Stimulated activated naive CD8-positive, alpha-beta T cell treated with anti-CD3 and anti-CD28 coated beads, Interleukin-15, Interleukin-2, amounts not matched to agents 100 U/mL and 50 U/mL, for 24 hours (primary cell): Measurements from ENCODE around the gene MPP7.
"Not testable (repeated sequence)": the region's sequence is repeated elsewhere in the genome, so short reads cannot be mapped to it uniquely, and the experiment has no call there.

Experiments used
- ATAC-seq: fragments of 150-1000 bp; cut with Tn5 transposase; one replicate; pipeline ENCODE4 v1.10.0; 2021
- DNase-seq: peaks from one replicate; pipeline ENCODE4 v3.0.0; 2021

Gene MPP7

DNA sequence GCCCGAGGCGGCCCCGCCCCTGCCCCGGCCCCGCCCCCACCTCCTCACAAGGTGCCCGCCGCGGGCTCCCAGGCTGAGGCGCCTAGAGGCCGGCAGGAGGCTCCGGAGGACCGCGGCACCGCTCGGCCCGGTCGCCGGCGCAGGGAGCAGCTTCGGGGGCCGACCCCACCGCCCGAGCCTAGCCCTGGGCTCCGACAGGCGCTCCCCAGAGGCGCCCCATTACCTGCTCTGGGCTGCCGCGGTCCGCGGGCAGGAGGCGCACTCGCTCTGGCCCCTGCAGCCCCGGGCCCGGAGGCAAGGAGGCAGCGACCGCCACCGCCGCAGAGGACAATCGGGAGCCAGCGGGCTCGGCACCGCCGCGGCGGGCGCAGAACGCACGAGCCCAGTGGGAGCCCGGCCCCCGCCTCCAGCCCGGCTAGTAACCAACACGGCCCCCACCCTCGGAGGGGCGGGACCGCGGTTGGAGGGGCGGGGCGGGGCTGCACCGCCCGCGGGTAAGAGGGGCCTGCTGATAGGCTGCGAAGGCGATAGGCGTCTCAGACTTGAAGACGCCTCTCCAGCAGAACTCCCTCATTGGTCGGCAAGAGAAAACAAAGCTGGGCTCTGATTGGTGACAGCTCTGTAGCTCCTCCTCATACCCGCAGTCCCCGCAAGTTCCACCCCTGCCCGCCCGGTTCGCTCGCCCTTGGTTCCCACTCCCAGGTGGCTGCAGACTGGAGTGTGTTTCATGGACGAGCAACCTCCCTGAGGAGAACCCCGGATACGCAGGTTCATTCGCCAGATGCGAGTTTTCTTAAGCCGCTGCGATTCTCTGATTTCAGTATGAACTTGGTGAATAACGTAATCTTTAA lies at the start of gene MPP7:
TSS of gene MPP7 (minus strand) at position 427 of the 851 bp plus-strand sequence. CDS start 64,460 bp downstream, outside the sequence.
- ATAC-seq (peak; percentile 93), DNase-seq (peak; percentile 96)

DNA sequence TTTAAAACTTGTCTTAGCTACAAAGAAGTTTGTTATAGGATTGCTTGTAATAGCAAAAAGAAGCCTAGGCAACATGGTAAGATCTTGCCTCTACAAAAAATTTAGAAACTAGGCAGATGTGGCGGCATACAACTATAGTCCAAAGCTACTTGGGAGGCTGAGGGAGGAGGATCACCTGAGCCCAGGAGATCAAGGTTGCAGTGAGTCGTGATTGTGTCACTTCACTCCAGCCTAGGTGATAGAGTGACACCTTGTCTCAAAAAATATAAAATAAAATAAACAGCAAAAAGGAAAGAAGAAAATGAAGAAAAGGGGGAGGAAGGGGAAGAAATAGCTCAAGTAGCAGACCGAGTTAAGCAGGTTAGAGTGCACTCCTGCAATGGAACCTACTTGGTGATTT lies 47.0 kb upstream of the MPP7 start:
- no peak for ATAC-seq
- no peak for DNase-seq

DNA sequence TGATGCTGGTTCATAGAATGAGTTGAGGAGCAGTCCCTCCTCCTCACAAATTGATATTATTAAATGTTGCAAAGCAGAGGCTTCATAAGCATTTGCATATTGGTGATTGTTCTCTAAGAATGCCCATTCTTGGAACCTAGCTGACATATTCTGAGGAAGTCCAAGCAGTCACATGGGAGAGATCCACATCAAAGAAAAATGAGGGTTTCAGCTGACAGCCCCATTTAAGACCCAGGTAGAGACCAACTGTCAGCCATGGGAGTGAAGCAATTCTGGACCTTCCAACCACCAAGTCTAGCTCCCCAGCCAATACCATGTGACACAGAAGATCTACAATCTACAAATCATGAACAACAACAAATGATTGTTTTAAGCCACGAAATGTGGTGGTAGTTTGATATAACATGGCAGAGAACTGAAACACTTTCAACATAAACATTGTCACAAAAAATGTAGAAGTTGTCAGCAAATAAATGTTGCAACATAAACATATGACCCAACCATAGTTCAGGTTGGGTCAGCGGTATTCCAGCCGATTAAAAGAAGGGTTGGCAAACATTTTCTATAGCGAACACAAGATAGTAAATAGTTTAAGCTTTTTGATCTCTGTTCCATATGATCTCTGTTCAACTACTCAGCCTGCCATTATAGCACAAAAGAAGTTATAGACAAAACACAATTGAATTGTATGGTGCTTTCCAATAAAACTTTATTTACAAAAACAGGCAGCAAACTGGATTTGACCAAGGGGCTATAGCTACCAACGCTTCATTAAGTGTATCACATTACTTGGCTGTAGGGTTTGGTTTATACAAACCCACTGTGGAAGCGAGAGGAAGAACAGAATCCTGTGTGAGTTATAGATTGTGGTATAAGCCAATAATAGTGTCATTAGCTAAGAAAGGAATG lies 41.4 kb upstream of the MPP7 start:
- no peak for ATAC-seq
- no peak for DNase-seq

DNA sequence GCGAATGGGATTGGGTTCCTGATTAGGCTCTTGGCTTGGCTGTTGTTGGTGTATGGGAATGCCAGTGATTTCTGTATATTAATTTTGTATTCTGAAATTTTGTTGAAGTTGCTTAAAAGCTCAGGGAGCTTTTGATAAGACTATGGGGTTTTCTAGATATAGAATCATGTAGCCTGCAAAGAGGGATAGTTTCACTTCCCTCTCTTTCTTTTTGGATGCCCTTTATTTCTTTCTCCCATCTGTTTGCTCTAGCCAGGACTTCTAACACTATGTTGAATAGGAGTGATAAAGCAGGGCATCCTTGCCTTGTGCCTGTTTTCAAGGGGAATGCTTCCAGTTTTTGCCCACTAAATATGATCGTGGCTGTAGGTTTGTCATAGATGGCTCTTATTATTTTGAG lies 40.4 kb upstream of the MPP7 start:
- no peak for ATAC-seq
- DNase-seq = no peak

DNA sequence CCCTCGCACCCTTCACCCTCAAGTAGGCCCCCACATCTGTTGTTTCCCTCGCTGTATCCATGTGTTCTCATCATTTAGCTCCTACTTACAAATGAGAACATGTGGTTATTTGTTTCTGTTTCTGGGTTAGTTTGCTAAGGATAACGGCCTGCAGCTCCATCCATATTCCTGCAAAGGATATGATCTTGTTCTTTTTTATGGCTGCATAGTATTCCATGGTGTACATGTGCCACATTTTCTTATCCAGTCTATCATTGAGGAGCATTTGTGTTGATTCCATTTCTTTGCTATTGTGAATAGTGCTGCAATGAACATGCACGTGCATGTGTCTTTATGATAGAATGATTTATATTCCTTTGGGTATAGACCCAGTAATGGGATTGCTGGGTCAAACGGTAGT lies 38.8 kb upstream of the MPP7 start:
- not testable (repeated sequence) for DNase-seq, ATAC-seq

DNA sequence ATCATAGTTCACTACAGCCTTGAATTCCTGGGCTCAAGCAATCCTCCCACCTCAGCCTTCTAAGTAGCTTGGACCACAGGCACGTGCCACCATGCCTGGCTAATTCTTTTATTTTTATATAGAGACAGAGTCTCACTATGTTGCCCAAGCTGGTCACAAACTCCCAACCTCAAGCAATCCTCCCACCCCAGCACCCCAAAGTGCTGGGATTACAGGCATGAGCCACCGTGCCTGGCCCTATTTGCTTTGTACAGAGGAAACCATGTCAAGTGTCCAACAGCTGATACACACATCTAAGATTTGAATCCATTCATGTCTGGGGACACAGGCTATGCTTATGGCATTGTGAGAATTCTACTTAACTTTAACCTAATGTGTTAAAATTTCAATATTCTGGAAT lies 29.9 kb upstream of the MPP7 start:
- ATAC-seq = no peak
- peak; percentile 14 for DNase-seq

DNA sequence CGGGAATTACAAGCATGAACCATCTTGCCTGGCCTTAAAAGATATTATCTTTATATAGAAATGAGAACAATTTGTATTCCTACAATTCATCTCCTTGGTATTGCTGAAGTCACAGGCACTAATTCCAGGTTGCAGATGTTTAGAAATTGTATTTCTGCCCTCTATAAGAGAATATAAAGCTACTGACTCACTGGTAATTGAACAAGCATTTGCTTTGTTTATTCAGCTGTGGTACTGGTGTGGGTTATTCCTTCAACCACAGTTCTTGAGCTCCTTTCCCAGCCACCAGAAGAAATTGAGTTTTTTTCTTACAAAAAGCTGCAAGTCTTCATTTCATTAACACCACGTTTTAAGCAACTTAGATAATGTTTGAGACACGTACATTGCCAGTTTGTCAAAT lies 29.0 kb upstream of the MPP7 start:
- ATAC-seq (no peak), DNase-seq (no peak)

DNA sequence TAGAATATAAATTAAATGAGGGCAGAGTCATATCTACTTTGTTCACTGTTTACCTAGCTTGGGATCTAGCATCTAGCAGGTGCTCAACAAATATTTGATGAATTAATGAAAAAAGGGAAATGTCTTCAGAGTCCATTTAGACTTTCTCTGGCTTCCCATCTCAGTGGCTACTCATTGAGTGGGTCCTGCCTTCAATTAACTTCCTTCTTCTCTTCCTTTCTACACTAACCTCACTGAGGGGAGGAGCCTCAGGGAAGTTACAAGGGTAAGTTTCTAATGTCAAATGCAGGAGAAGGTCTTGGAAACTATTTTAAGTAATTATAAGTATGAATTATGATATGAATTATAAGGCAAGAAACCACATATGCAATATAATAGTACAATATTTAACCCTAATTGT lies 28.2 kb upstream of the MPP7 start:
- DNase-seq (no peak), ATAC-seq (no peak)

DNA sequence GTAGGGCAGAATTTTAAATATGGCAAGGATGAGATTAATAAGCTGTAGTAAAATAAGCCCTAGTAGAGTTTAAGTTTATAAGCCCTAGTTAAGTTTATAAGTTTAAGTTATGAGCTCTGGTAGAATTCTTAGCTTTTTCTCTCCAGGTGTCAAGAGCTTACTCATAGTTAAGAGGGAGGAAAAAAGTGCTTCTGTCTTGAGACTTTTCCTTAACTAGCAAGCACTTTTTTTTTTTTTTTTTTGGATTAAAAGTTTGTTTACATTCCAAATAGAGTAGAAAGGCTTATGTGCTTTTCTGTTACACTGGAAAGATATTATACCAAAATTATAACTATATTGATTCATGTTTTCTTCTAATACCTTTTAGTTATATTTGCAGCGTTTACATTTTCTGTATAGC lies 25.5 kb upstream of the MPP7 start:
- ATAC-seq = no peak
- no peak for DNase-seq

DNA sequence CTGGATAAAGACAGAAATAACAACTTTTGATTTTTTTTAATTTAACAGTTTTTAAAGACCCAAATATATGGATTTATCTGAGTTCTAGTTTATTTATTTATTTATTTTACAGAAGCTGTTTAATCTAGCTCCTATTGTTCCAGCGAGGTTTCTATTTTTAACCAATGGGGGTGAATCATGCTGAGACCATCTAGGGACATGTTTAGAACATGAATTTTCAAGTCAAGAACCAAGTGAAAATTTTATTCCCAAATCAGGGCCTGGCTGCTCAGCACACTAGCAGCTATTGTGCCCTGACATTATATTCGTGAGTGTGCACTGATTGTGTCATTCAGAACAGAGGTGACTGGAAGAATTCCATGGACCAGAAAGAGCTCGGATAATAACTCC lies 24.6 kb upstream of the MPP7 start:
- no peak for ATAC-seq
- no peak for DNase-seq

DNA sequence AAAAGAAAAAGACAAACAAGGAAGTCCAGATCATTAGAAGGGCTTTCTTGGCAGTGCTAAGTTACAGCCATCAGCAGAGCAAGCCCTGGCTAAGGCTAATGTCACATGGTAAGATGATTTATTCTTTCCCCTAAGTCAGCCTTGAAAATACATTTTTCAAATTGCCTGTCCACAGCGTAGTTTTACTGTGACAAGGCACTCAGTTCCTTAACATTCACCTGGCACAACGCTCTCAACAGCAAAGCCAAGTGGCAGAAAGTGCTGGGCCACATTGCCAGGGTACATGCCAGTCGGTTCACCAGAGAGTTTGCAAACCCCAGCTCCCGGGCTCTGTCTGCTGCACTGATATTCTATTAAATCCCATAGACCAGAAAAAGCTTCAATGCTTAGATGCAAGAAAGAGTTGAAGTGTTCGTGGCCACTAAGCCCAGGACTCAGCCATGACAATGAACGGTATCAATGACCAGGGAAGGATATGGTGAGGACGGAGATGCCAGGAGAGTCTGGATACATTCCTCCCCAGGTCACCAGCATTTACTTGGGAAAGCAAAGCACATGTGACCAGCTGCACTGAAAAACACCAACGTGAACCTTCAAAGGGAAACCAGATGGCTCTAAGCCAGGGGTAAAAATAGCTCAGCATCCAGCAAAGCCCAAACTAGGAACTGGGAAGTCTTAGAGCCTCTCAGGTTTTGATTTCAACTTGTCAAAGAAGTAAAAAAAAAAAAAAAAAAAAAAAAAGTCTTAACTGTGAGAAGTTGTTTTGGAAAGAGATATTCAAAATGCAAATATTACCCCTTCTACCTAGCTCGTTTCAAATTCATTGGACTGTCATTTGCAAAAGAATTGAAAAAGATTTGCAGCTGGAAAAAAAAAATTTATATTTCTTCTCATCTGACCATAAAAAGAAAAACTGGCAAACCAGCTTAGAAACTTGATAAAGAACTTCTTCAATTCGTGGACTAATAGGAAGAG lies 23.9 kb upstream of the MPP7 start:
- ATAC-seq (peak; percentile 52), DNase-seq (peak; percentile 19)

DNA sequence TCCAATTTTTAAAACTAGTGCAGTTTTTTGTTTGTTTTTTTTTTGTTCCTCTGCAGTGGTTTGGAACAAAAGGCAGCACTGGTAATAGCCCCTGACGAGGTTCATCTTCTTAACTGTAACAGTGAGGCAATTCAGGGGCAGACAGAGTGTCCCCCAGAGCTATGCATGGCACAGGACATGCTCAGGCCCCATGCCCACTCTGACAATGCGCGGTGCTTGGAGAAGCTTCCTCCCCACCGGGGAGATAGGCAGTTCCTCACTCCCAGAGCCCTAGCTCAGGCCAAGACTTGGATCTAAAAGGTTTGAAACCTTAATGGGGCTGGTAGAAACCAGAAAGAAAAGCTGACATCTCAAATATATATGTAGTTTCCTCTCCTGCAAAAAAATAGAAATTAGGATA lies 17.9 kb upstream of the MPP7 start:
- DNase-seq (no peak), ATAC-seq (no peak)

DNA sequence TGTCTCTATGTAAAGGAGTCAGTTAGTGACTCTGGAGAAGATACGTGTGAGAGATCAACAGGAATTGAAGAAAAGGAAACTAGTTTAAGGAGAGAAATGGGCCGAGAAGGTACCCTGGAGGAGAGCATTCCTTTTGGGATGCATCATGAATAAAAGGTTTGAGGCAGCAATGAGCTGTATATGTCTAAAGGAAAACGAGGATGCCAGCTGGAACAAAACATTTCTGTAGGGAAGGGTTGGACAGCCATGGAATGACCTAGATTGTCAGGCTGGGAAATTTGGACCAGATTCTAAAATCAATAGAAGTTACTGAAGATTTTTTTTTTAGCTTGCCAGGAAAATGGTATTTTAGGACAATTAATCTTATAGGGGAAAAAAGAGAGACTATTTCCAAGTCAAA lies 17.2 kb upstream of the MPP7 start:
- DNase-seq (no peak), ATAC-seq (no peak)

DNA sequence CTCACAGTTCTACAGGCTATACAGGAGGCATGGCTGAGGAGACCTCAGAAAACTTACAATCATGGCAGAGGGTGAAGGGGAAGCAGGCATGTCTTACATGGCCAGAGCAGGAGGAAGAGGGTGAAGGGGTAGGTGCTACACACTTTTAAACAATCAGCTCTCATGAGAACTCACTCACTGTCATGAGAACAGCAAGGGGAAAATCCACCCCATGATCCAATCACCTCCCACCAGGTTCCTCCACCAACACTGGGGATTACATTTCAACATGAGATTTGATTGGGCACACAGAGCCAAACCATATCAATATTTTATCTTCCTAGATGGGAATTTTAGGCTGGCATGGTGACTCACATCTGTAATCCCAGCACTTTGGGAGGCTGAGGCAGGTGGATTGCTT lies 16.2 kb upstream of the MPP7 start:
- DNase-seq, ATAC-seq: not testable (repeated sequence)

DNA sequence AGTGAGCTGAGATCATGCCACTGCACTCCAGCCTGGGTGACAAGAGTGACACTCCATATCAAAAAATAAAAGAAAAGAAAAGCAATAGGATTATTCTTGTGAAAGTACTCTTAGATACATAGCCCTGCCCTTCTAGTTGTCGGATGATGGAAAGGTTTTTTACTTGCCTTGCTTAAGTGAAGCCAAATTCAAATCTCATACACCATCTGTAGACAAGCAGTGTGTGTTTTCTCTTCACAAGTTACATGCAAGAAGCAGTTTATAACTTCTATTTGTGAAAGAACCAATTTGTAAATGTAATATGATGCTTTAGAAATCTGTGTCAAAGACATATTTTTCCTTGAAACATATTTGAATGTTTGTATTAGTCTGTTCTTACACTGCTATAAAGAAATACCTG lies 15.8 kb upstream of the MPP7 start:
- DNase-seq (no peak), ATAC-seq (no peak)

DNA sequence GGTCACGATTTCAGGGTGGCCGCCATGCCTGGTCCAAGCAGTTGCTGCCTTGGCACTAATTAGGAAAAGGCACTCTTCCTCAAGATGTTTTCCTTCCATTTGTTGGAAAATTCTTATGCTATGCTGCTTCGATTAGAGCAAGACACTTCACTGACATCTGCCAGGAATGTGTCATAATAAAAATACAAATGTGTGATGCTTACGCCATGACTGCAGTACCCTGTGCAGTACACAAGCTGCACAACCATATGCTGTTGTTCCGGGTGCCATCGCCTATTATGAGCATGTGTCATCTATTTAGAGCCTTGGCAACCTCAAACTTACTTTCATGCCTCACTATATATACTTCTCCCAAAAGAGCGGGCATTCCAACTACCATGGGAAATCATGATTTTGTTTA lies 14.9 kb upstream of the MPP7 start:
- ATAC-seq = no peak

DNA sequence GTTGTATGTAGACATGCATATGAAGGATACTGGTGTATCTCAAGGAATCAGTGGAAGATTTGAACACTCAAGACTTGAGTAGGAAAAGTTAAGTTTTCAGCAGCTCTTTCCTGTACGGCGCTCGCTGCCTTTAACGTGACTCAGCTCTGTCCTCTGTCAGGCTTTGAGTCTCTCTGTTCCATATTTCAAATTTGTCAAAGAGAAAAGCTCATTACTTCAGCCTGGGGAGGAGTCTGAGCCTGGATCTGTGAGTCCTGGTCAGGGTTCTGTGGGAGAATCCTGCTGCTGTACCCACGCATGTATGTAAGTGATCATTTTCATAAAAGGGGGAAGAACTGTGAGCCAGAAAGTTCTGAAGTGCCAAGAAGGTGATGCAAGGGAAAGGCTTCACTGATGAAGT lies 13.8 kb upstream of the MPP7 start:
- no peak for DNase-seq
- no peak for ATAC-seq

More for the DNA sequence above, 14.9 kb upstream of the MPP7 start:
- DNase-seq = no peak

DNA sequence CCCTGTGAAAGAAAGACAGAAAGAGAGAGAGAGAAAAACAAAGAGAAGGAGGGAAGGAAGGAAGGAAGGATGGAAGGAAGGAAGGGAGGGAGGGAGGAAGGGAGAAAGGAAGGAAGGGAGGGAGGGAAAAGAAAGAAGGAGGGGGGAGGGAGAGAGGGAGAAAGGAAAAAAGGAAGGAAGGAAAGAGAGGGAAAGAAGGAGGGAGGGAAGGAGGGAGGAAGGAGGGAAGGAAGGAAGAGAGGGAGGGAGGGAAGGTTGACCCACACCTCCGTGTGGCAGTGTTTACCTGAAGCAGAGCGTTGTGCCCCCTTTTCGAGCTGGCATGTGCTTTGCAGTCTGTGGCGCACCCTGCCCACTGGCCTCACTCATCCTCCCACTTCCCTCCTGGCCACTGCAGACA lies 12.3 kb upstream of the MPP7 start:
- ATAC-seq (no peak), DNase-seq (no peak)

DNA sequence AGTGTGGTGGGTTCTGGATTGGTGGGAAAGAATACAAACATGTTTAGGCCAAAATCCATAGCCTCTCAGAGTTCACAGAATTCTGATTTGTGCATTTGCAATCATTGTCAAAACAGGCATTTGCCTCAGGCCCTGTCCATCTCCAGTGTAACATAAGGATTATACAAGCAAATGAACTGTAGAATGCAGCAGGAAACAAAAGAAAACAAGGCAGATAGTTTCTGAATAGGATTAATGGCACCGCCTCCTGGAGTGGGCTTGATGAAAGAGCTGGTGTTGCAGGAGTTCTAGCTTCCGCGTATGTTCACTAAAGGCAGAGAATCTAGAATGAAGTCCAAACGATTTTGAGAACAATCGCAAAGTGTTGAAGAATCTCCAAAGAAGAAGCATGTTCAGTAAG lies 11.3 kb upstream of the MPP7 start:
- DNase-seq = no peak
- no peak for ATAC-seq

DNA sequence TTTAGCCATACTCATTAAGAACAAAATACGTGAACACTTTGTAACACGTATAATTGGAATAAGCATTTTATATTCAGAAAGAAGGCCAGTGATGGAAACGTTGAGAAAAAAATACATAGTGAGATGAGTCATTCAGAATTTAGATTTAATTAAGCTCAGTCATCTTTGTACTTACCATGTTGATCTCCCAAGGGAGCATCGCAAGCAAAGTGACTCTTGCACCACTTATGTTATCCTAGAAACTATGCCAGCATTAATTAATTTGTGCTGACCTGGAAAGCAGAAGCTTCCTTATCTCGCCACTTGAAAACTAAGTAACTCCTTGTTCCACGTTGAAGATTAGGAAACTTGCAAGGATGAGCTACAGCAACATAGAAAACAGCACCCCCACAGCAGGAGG lies 9.7 kb upstream of the MPP7 start:
- DNase-seq (no peak), ATAC-seq (no peak)

DNA sequence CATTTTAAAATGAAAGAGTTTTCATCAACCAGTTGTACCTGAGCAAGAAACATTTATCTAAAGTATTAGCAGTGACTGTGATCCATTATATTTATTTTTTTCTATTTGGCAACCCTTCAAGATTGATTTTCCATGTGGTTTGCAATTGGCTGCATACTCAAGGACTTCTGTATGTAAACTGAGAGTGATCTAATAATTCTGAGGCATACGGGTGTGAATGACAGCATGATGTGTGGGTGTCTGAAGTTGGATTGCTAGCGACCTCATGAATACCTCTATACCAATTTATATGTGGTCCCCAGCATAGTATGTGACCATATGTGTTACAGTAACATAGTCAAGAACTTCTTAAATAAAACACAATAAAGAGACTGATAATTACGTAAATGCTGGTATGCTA lies 8.2 kb upstream of the MPP7 start:
- no peak for ATAC-seq
- no peak for DNase-seq

DNA sequence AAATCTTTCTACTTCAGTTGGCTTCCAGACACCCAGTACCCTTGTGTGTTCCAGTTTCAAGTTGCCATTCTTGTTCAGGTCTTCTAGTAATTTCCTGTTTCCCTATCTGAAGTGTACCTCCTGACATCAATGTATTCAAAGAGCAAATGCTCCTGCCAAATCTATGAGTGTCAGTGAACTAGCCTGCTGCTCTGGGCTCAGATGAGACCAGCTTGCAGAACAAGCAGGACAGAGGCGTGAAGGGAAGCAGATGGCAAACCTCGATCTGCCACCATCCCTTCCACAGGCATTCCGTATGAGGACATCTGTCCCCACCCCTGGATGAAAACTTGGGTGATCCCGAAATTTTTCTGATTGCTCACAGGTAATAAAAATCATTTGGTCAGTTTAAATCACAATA lies 4.4 kb upstream of the MPP7 start:
- ATAC-seq (no peak), DNase-seq (no peak)
